GM21825 (cell line): Measurements from ENCODE around the gene CBX4.

ENCODE experiments used
- ATAC-seq: cut with Tn5 transposase; IDR thresholded peaks from one replicate; pipeline ENCODE4 v1.9.1; 2021; ENCODE audit warnings: mild to moderate bottlenecking, moderate library complexity; ENCODE audit not compliant: unreplicated experiment

The CBX4 gene

DNA sequence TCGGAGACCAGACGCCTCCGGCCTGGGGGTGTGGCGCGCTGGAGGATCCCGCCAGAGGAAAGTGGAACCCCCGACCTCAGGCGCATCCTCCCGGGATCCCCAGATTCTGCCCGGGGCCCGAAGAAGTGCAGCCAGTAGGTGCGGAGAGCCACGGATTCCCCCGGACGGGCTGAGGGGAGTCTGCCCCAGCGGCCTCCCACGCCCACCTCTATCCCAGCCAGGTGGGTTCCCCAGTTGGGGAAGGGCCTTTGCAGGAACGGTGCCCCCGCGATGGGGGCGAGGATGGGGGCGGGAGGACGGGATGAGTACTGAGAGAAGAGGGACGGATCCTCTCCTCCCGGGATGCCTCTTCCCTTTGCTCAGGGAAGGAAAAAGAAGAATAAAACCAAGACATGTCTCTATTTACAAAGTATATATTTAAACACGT, 47.5 kb downstream of the CBX4 start:
- no peak for ATAC-seq

DNA sequence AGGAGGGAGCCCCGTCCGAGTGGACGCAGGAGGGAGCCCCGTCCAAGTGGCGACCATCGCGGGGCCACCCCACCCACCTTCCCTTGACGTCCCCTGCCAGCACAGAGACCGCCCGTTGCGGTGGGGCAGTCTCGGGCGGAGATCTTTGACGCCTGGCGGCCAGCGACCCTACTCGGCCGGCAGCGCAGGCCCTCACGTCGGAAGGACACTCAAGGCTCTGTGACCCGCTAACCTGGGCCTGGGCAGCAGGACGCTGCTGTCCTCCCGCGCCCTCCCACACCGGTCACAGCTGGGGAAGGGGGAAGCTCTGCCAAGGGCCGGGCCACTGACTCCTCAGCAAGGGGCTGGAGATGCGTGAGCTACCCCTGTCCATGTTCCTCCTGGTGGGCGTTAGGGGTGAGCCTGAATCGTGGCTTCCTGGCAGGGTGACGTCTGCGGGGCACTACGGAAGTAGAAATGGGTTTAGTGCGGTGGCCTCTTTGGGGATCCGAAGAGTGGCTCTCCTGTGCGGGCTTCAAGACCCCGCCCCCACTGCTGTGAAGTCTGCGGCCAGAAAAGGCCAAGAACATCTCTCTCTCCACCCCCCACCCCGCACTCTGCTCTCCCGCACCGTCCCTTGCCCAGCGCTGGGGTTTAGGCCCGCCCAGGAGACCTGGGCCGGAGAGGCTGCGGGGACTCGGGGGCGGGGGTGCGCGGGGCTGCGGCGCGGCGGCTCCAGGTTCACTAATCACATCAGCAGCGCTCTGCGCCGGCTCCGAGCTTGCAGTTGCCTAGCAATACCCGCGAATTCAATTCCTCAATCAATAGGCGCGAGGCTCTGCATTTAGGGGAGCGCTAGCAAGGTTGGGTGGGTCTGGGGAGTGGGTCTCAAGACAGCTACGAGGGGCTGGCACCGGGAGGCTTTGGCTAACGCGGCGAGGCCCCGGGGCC, 48.2 kb downstream of the CBX4 start:
- ATAC-seq, result no peak

DNA sequence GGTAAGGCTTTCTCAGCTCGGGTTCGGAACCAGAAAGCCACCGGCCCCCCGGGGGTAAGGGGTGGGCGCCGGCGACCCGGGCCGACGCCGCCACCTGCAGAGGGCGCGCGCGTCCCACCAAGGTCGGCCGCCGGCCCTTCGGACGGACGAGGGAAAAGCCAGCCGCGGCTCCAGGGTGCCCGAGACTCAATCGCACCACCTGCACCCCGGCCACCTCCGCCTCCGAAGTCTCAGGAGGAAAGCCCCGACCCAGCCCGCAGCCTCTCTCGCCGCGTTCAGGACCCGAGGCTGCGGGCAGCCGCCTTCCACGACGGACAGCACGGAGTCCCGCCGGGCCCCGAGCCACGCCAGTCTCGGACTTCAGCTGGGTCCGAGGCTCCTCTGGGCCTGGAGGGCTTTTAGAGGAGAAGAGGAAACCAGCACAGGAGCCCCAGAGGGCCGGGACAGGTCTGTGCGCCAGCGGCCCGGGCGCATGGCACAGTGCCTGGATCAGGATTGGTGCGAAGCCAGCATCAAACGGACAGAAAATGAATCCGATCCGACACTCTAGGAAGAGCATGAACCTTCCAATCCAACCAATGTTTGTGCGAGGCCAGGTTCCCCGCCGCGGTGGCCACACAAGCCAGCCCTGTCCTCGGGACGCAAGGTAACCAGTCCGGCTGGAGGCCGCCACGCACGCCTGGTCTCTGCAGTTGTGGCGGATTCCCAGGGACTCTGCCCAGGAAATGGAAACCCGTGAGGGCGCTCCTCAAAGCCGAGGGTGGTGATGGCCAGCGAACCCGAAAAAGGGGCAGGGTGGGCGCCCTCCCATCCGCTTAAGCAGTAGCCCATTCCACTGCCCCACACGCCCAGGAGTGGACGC, 49.1 kb downstream of the CBX4 start:
- no peak for ATAC-seq

DNA sequence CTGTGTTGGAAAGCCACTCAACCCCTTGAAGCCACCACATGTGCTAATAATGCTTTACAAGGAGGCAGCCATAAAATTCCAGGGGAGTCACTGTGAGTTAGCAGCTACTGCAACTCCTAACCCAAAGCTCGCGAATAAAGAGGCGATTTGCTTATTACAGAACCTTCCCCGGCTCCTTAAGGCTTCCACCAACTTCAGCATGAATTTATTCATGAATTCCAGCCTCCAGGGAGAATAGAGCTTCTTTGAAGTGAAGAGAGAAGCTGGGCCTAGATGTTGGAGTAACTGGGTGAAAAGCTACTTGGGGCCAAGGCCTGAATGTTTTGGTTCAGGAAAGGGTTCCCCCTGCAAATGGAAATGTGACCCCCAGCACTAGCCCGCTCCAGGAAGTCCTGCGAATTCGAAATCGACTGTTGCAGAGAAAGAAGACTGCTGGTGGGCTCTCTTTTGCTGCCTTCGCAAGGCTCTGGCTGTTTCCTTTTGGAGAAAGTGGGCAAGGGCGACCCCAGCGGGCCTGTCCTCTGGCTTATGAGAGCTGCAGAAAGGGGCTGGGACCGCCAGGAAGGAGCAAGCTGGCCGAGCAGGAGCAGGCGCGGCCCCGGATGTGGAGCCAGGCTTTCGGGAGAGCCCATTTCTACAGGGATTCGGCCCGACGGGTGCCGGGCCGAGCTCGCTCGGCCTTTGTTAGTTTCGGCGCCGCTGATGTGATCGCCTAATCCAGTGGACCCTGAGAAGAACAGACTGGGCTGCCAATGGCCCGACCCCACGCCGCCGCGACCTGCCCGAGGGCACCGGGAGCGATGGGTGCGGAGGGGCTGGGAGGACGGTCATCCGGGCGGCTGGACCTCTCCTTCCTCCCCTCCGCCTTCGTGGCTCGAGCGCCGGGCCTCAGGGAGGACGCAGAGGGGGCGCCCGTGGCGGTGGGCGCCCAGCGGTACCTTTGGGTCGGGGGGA, 50.0 kb downstream of the CBX4 start:
- no peak for ATAC-seq

DNA sequence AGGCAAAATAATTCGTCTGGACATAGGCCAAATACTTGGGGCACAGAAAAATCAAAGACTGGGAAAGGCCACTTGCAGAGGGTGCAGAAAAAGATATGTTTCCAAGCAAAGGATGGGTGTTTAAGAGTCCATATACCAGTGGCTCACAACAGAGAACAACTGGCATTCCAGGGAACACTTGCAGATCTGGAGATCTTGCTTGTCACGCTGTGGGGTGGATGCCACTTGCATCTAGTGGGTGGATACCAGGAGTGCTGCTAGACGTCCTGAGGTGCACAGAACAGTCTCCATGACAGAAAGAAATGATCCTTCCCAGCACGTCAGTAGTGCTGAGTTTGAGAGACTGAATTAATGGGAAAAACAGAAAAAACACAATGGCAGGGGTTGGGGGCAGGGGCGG, 50.8 kb downstream of the CBX4 start:
- ATAC-seq, result no peak

DNA sequence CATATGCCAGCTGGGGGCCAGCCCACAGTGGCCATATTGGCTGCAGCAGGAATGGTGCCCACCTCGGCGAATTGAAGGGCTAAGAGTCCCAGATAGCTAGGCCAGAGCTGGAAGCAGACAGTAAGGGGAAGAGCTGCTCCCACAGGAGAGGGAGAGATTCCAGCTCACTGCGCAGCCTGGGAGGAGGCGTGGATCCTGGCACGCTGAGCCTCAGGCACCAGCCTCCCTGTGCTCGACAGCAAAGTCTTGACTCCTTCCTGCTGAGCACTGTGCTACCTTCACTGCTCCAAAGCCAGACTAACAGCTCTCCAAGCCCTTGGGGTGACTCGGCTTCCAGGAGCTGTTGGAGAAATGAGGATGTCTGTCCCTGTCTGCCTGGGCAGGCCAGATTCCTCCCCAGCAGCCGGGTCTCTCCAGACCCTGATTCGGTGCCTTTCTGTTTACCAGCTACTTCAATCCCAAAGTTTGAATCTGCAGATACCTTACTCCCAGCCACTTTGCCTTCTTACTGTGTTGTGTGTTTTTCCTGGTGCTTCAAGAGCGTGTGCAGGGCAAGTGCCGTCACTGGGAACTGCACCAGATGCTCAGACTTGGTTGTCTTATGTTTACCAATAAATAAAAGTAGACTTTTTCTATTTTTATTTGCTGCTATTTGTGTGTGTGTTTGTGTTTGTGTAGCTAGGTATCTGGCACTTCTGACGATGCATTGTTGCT, 52.2 kb downstream of the CBX4 start:
- no peak for ATAC-seq

DNA sequence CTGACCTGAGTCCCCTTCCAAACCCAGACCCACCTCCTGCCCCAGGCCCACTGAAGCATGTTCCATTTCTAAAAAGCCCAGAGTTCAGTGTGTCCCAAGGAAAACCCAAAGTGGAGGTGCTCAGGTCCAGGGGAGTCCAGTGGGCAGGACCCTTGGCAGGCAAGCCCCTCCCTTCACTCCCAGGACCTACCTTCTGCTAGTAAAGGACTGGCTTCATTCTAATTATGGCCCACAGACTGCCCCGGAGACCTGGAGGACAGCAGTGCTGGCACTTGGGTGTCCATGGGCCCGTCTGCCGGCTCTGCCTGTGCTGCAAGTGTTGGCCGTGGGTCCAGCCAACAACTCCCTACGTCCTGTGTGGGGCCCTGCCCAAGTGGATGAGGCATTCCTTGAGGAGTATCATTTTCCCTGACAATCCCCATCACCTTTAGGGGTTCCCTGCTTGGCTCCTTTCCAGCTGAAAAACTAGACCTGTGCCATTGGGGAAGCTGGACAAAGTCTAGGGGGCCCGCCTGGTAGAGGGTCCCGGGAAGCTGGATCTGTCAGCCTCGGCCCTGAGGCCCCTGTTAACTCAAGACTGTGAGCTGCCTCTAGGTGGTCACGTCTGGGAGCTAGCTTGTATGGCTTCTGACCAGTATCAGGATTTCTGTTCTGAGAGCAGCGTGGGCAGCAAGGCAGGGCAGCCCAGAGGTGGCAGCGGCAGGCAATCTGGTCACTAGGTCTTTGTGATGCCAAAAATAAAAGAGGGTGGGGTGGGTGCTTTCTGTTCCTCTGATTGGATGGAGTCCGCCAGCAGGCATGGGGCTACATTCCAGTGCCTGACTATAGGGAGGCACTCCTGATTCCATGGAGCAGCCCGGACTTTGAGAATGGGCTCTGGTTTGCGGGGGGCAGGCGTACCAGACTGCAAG, 53.1 kb downstream of the CBX4 start:
- no peak for ATAC-seq

DNA sequence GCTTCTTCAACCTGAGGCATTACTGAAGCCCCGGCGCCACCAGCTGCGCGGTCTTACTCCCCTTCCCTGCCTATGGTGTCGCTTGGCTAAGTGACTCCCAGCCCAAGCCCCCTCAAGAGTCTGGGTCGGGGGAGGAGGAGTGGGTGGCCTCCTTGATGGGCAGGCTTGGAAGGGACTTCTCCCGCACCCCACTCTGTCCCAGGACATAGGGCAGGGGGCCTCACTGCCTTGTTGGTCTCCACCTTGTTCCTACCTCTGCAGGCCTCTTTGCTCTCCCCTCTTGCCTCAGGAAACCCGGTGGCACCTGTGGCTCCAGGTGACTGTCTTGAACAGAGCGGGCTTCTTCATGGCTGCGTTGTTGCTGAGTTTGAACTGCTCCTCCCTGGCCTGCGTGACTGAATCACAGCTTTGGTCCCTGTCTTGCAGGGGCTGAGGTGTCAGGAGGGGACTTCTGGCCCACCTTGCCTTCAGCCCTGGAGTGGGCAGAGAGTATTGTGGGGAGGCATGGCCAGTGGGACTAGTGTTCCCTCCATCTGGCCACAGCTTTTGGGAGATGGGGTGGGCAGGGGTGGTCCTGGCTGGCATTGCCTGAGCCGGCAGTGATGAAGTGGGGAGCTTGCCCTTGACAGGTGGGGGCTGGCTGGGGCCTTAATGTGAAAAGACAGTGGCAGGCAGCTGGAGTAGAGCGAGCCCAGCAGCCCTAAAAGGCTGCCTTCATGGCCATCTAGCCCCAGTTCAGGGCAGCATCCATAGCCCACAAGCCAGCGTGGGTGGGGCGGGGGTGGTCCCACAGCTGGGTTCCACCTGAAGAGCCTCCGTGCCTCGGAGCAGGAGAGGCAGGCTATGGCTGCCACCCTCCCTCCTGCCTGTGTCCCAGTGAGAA, 54.0 kb downstream of the CBX4 start:
- ATAC-seq, result no peak

DNA sequence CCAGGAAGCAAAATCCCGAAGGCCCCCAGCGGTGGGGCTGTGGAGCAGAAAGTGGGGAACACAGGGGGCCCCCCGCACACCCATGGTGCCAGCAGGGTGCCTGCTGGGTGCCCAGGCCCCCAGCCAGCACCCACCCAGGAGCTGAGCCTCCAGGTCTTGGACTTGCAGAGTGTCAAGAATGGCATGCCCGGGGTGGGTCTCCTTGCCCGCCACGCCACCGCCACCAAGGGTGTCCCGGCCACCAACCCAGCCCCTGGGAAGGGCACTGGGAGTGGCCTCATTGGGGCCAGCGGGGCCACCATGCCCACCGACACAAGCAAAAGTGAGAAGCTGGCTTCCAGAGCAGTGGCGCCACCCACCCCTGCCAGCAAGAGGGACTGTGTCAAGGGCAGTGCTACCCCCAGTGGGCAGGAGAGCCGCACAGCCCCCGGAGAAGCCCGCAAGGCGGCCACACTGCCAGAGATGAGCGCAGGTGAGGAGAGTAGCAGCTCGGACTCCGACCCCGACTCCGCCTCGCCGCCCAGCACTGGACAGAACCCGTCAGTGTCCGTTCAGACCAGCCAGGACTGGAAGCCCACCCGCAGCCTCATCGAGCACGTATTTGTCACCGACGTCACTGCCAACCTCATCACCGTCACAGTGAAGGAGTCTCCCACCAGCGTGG, 54.8 kb downstream of the CBX4 start:
- ATAC-seq, result no peak

DNA sequence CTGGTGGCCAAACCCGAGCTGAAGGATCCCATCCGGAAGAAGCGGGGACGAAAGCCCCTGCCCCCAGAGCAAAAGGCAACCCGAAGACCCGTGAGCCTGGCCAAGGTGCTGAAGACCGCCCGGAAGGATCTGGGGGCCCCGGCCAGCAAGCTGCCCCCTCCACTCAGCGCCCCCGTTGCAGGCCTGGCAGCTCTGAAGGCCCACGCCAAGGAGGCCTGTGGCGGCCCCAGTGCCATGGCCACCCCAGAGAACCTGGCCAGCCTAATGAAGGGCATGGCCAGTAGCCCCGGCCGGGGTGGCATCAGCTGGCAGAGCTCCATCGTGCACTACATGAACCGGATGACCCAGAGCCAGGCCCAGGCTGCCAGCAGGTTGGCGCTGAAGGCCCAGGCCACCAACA, 55.3 kb downstream of the CBX4 start:
- ATAC-seq, result no peak
